Neural progenitor cell (in vitro differentiated cells): Measurements from ENCODE around the gene TIAM2.

ENCODE experiments used
- CTCF ChIP-seq: fragments of 200-600 bp; sonication (generic); IDR thresholded peaks from 2 replicates; pipeline ENCODE4 v1.5.1; 2017; ENCODE audit warnings: antibody characterized with exemption, mild to moderate bottlenecking
- EZH2 ChIP-seq: fragments of 200-600 bp; sonication (generic); IDR thresholded peaks from 2 replicates; pipeline ENCODE4 v1.6.1; 2017; ENCODE audit warnings: antibody characterized with exemption, mild to moderate bottlenecking, moderate library complexity
- EZH2phosphoT487 ChIP-seq: fragments of 200-600 bp; sonication (generic); IDR thresholded peaks from 2 replicates; pipeline ENCODE4 v1.6.1; 2017; ENCODE audit warnings: antibody characterized with exemption

- TF ChIP-seq CTCF (no peak), EZH2phosphoT487 (no peak), EZH2 (no peak)
Observed at GRCh38 chr6:155014670-155015300, 19.7 kb downstream of the TIAM2 start.
